ENCODE data around the gene OR2Y1. TPM values are rescaled to one million over a fixed set of nuclear protein-coding genes. Genes with fewer than 3 reads are reported as not detected.
"Not testable (repeated sequence)": the region's sequence is repeated elsewhere in the genome, so short reads cannot be mapped to it uniquely, and the experiment has no call there.

The OR2Y1 gene
- polyA plus RNA-seq, 4 donors = not detected

DNA sequence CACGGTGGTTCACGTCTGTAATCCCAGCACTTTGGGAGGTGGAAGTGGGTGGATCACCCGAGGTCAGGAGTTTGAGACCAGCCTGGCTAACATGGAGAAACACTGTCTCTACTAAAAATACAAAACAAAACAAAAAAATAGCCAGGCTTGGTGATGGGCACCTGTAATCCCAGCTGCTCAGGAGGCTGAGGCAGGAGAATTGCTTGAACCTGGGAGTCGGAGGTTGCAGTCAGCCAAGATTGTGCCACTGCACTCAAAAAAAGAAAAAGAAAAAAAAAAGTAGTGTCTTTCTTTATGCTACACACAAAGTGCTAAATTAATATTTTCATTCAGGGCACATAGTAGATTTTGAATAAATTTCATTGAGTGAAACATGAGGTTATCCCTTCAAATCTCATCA lies 1.1 kb upstream of the OR2Y1 start:
- not testable (repeated sequence) for DNase-seq (ENCODE audit: low read depth in 4 of 4, low spot score in 3 of 4)

DNA sequence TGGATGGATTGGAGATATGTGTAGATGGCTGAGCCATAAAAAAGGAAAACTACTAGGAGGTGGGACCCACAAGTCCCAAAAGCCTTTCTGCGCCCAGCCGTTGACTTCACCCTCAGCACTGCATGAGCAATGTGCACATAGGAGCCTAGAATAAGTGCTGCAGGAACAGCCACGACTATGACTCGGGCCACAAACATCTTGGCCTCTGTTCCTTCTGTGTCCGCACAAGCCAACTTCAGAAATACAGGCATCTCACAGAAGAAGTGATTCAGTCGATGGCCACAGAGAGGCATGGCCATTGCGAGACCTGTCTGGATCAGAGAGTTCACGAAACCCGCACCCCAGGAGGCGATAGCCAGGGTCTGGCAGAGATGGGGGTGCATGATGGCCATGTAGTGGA lies 587 bp downstream of the OR2Y1 start:
- no peak for DNase-seq (ENCODE audit: low read depth in 4 of 4, low spot score in 3 of 4)

DNA sequence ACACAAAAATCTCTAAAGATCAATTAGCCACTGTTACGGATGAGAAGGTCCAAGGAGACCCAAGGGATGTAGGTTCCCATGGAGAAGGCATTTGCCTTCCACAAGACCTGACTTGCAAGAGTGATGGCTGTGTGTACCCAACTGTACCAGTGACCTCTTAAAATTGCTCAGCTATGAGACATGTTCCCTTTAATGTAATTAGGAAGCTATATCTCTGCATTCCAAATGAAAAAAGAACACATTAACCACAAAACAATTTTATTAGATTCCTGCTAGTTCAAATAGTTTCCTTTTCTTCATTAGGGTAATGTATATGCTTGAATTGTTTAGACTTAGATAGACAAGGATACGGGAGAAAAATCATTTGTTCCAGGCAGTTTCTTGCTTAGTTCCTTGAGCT lies 3.3 kb downstream of the OR2Y1 start:
- no peak for DNase-seq (ENCODE audit: low read depth in 4 of 4, low spot score in 3 of 4)

DNA sequence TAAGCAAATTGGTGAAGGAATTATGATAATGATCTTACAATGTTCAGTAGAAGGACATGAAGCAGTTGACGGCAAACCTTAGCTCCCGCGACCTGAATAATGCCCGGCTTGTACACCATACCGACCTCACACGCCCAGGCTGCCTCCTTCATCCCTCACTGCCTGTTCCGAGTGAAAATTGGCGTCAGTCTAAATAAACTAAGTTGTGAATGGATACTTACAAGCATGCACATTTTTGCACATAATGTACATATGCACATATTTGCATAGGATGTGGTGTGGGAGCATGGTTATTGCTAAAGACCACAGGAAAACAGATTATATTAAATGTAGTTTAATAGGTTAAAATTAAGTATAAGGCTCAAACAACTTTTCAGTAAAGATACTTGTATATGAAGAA lies 14.9 kb downstream of the OR2Y1 start:
- DNase-seq (ENCODE audit: low read depth in 4 of 4, low spot score in 3 of 4) = no peak

DNA sequence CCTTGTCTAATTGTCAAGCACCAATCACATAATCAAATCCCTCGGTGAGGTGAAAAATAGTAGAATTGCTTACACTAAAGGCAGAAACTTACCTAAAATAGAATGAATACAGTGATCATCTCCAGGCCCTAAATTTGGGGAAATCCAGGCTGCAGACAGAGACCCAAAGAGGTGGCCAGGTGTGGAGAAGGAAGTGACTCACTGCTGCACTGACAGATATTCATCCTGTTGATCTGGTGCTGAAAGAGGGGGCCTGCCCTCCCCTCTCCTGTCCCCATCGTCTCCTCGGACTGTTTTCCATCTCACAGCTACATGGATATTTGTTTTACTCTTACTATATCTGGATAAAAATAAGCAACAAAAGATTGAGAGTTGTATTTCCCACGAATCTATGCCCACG lies 15.9 kb downstream of the OR2Y1 start:
- no peak for DNase-seq (ENCODE audit: low read depth in 4 of 4, low spot score in 3 of 4)

DNA sequence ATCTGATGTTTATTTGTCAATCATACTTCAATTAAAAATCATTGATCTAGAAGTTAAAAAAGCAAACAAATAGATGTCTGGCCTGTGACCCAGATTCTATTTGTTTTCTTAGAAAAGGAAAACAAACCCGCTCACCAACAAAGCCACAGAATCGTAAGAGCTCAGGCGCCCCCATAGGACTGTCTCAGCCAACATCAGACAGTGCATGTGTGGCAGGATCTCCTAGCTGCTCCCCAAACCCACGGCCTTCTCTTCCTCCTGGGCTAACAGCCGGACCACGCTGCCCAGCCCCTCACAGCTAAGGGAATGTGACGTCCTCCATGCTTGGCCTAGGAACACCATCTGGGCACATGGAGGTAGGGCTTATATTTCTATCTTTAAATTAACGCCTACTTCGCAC lies 19.4 kb downstream of the OR2Y1 start:
- DNase-seq (ENCODE audit: low read depth in 4 of 4, low spot score in 3 of 4) = no peak

DNA sequence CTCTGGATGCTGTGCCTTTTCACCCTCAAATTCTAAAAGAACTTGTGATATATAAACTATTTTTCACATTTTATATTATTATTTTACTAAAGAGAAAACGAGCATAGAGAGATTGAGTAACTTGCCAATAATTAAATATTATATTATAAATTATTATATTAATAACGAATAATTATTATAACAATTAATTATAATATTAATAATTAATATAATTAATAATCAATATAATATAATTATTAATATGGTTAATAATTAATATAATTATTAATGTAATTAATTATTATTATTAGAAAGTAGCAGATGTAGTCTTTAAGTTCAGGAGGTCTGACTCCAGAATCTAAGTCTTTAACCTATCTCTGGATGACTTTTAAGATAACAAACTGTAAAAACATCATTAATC lies 20.1 kb downstream of the OR2Y1 start:
- no peak for DNase-seq (ENCODE audit: low read depth in 4 of 4, low spot score in 3 of 4)

DNA sequence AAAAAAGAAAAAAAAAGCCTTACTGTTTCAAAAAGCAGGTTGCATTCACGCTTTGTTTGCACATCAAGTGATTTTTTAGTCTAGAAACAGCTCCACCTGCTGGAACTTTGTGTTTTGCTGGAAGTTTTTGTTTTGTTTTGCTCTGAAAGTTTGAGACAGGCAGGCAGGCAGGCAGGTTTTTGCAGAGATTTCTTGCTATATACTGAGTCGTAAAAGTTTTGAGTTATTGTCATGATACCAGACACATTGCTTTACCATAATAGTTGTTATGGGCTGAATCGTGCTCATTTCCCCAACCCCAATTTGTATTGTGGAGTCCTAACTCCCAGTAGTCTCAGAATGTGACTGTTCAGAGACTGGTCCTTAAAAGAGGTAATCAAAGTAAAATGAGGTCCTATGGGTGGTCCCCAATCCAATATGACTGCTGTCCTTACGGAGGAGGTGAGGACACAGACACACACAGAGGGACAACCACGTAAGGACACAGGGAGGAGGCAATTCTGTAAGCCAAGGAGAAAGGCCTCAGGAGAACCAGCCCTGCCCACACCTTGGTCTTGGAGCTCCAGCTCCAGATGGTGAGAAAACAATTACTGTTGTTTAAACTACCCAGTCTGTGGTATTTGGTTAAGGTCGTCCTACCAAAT lies 20.9 kb downstream of the OR2Y1 start:
- peak; percentile 10 to 42 (median 36) for DNase-seq (ENCODE audit: low read depth in 4 of 4, low spot score in 3 of 4)

DNA sequence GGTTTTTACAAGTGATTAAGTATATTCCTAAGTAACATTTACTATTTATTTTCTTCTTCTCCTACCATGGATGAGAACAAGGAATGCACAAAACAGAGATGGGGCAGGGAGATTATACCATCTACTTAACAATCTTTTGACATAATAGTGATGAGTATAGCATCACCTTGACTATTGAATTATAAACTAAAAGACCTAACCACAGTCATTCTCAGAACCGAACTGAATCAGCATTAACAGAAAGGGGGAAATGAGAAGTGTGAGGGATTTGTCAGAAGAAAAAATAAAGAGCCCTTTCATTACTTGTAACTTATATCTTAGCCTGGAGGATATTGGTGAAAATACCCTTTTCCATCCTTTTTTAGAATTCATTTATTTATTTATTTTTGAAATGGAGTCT lies 21.9 kb downstream of the OR2Y1 start:
- DNase-seq (ENCODE audit: low read depth in 4 of 4, low spot score in 3 of 4) = no peak

DNA sequence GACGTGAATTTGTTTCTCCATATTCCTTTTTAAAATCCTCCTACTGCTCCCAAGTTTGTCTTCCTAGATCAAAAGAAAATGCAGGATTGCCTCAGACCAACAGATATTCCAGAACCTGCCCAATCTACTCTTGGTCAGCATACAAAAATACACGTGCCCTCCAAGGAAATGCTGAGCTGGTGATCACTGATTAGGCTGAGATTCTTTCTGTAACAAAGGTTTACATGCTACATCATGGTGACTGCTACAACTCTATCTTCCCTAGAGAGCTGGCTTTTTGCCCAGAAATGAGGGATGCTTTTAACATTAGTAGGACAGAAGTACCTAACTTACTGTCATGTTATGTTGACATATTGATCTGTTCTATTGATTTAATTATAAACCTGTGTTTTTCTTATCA lies 35.5 kb downstream of the OR2Y1 start:
- no peak for DNase-seq (ENCODE audit: low read depth in 4 of 4, low spot score in 3 of 4)

DNA sequence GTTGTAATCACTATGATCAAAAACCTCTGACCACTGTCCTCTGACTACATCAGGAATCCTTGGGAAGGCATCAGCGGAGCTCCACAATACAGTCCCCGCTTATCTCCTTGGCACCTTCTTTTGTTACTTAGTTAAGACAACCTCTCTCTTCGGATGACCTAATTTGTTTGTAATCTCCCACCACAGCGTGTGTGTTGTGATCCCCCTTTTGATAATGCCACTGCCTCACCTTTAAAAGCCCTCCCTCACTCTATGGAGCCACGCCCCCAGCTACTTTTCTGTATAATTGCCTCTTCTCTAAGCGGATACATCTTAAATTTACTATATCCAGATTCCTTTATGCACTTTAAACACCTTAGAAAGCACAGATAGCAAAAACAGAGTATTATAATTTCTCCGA lies 35.9 kb downstream of the OR2Y1 start:
- no peak for DNase-seq (ENCODE audit: low read depth in 4 of 4, low spot score in 3 of 4)

DNA sequence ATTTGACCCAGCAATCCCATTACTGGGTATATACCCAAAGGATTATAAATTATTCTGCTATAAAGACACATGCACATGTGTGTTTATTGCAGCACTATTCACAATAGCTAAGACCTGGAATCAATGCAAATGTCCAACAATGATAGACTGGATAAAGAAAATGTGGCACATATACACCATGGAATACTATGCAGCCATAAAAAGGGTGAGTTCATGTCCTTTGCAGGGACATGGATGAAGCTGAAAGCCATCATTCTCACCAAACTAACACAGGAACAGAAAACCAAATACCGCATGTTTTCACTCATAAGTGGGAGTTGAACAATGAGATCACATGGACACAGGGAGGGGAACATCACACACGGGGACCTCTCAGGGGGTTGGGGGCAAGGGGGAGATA lies 36.5 kb downstream of the OR2Y1 start:
- not testable (repeated sequence) for DNase-seq (ENCODE audit: low read depth in 4 of 4, low spot score in 3 of 4)

DNA sequence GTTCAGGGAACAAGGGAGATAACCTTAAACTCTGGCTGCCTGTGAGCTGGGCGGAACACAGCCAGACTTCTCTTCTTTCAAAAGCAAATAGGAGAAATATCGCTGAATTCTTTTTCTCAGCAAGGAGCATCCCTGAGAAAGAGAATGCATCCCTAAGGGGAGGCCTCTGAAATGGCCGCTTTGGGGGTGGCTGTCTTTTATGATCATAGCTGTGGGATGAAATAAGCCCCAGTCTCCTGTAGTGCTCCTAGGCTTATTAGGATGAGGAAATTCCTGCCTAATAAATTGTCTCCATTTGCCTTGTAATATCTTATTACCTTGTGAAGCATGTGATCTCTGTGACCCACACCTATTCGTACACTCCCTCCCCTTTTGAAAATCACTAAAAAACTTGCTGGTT lies 39.4 kb downstream of the OR2Y1 start:
- not testable (repeated sequence) for DNase-seq (ENCODE audit: low read depth in 4 of 4, low spot score in 3 of 4)

DNA sequence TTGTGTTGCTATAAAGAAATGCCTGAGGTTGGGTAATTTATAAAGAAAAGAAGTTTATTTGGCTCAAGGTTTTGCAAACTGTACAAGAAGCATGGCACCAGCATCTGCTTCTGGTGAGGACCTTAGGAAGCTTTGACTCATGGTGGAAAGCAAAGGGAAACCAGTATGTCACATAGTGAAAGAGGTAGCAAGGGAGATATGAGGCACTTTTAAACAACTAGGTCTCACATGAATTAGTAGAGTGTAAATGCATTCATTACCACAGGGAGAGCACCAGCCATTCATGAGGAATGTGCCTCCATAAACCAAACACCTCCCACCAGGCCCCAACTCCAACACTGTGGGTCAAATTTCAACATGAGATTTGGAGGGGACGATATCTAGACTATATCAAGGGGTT lies 40.8 kb downstream of the OR2Y1 start:
- no peak for DNase-seq (ENCODE audit: low read depth in 4 of 4, low spot score in 3 of 4)

DNA sequence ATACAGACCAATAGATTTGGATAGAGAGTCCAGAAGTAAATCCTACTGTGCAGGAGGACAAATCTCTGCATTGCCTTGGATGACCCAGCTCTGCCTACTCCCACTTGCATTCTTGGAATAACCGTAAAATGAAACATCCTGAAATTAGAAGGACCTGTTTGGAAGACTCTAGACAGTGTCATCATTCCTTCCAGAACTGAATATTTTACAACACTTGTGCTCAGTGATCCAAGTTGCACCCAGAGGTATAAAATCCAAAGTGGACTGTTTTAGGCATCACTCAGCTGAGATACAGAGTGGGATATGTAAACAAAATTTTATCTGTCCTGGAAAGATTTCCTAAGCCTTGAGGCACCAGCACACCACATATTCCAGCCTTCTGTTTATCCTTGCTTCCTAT lies 43.7 kb downstream of the OR2Y1 start:
- no peak for DNase-seq (ENCODE audit: low read depth in 4 of 4, low spot score in 3 of 4)

DNA sequence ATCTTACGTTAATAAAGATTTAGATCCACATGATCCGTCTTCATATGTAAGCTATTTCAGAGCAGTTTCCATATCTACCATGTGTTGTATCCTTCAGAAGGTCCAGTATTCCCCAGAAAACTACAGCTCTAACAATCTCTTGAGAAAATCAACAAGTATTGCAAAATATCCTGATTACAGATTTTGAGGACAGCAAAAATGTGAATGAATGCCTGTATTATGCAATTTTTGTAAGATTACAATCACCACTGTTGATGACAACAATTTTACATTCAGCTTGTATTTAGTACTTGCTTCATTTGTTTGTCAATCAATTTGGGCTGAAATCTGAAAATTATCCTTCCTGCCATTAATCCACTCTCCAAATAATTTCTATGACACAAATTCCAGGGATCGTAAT lies 47.4 kb downstream of the OR2Y1 start:
- DNase-seq (ENCODE audit: low read depth in 4 of 4, low spot score in 3 of 4) = no peak

DNA sequence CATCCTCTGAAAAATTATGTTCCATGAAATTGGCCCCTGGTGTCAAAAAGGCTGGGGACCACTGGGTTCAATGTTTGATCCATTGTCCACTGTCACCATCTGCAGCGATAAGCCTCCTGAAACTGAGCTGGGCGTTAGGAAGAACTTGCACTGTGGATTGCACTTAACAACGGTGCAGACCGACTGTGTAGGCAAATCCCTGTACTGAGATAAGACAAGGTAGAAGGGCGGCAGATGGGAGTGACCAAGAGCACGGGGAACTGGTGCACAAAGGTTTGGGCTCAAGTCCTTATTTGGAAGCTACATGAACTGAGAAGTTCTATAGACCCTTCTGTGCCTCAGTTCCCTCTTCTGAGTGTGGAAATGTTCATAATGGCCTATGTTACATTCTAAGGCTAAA lies 48.8 kb downstream of the OR2Y1 start:
- DNase-seq (ENCODE audit: low read depth in 4 of 4, low spot score in 3 of 4) = no peak

DNA sequence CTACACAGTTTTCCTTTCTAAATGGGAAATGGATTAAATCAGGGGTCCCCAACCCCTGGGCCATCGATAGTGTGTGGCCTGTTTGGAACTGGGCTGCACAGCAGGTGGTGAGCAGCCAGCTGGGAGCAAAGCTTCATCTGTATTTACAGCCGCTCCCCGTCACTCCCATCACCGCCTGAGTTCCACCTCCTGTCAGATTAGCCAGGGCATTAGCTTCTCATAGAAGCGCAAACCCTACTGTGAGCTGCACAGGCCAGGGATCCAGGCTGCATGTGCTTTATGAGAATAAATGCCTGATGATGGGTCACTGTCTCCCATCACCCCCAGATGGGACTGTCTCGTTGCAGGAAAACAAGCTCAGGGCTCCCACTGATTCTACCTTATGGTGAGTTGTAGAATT lies 49.3 kb downstream of the OR2Y1 start:
- no peak for DNase-seq (ENCODE audit: low read depth in 4 of 4, low spot score in 3 of 4)

DNA sequence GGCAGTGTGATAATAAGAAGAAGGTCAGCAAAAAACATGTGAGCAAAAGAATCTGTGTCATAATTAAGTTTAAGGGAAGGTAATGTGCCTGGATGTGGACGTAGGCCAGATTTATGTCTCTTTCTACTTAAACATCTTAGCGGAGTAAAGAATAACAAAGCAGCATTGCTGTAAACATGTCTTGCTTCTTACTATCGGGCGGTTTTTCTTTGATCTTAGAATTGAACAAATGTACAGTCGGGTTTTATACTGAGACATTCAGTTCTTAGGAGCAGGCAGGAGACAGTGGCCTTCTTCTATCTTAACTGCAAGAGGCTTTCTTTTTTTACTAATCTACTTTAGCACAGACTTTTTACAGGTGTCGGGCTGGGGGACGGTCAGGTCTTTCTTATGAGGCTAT lies 50.1 kb downstream of the OR2Y1 start:
- no peak for DNase-seq (ENCODE audit: low read depth in 4 of 4, low spot score in 3 of 4)

Data from right renal pelvis (tissue), 4 donors.